ENCODE results near the gene NTSR1.

Gene NTSR1

DNA sequence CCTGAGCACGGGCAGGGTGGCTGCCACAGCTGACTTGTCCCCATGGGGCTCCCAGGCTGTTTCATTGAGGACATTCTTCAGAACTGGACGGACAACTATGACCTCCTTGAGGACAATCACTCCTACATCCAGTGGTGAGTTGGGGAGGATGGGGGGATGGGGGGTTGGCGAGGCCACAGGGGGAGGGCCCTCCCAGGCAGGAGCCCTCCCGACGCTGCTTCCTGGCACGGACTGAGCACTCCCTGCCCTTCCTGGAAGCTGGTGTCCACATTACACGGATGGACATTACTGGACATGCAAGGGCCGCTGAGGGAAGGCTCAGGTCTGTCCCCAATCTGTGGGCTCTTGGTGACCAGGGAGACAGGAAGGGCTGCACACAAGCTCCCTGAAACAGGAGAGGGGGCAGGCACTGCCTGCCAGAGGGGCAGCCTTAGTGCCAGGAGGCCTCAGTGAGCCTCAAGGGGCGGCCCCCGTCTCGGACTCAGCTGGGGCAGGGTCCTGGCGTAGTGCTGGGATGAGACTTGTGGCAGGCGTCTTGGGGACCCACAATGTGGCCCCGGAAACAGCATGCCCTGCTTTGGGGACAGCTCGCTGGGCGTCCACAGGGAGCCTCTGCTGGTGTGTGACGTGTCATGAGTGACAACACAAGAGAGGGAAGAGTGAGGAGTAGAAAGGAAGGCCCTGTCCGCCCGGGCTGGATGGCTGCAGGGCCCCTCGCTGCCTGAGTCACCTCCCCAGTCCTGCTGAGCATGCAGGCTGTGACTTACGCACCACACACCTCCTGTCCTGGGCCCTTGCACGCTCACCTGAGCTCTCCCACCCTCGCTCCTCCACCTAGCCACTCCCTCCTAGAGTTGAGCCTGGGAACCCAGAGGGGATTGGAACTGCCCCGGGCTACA is 101.1 kb downstream of the NTSR1 start:
- no peak for DNase-seq (ENCODE audit: low read depth)
- TF ChIP-seq CTCF (IDR thresholded peaks at IDR 0.05; ENCODE audit: control insufficient read depth, extremely low read depth, insufficient read depth) = no peak
- no peak overlapping the region for H3K4me3 ChIP-seq (ENCODE audit: low read depth, low read length)

- TF ChIP-seq CTCF (IDR thresholded peaks at IDR 0.05; ENCODE audit: control insufficient read depth, extremely low read depth, insufficient read depth) = no peak
- H3K4me3 ChIP-seq (ENCODE audit: low read depth, low read length) = no peak overlapping the region
- DNase-seq (ENCODE audit: low read depth) = no peak
Observed at GRCh38 chr20:62811320-62811719, 102.7 kb downstream of the NTSR1 start.

DNA sequence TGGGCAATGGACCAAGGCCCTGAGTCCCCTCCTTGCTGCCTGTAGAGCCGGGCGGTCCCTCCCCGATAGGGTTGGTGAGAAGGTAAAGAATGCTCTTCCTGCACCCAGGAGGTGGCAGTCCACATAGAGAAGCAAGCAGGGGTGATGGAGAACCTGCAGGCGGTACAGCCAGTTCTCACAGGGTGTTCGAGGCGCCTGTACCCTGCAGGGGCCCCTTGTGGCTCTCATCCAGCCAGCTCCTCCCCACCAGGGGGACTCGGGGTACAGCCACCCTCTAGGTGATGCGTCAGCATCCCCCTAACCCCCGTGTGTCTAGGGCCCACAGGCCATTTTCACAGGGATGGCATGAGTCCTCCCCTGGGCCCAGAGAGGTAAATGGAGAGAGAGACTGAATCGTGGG is 103.1 kb downstream of the NTSR1 start:
- no peak for TF ChIP-seq CTCF (IDR thresholded peaks at IDR 0.05; ENCODE audit: control insufficient read depth, extremely low read depth, insufficient read depth)
- no peak for DNase-seq (ENCODE audit: low read depth)
- no peak overlapping the region for H3K4me3 ChIP-seq (ENCODE audit: low read depth, low read length)
